NCI-H82 (cell line): ENCODE measurements around the gene PCNX3.

Experiments used
- DNase-seq: peaks from one replicate; lab custom pipeline; 2025; lab: John Stamatoyannopoulos, UW

PCNX3 gene

DNA sequence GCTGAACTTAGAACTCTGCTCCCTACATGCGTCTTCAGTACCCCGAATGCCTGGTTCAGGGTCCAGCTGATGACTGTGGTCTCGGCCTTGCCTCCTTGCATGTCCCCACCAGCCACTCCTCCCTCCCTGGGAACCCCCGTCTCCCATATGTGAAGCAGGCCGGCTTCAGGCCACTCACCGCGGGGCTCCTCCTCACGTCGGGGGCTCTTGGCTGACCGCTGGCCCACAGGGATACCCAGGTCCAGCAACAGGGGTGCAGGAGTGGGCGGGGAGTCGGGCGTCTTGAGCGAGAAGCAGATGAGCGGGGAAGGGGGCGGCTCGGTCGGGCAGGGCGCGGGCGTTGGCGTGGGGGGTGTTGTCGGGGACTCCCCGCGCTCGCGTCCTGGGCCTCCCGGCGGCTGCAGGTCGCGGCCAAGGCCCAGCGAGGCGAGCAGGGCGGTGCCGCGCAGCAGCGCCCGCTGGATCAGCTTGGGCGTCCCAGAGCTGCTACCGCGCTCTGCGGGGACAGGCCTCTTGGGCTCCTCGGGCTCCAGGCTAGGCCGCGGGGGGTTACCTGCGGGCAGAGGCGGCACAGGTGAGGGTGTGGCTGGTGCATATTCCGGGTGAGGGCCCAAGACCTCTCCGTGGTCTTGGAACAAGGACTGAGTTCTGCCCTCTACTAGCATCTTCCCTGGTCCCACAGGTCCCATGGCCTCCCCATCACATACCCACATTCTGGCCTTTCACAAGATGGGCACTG, 16.2 kb upstream of the PCNX3 start:
- DNase-seq, result no peak

DNA sequence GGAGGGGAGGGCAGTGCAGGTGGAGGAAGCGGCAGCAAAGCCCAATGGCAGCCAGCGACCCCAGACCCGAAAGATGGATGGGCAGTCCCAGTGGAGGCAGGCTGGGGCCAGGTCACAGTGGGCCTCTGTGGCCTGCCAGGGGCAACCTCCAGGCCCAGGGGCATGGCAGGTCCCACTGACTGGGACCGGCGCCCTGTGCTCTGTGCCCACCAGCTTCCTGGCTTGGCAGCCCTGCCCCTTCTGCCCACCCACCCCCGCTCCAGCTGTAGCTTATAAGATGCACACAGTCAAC, 15.7 kb upstream of the PCNX3 start:
- no peak for DNase-seq

GRCh38 chr11:65604258-65604657, 11.3 kb upstream of the PCNX3 start:
- DNase-seq, result no peak

GRCh38 chr11:65606876-65607613, 8.5 kb upstream of the PCNX3 start:
- DNase-seq, result peak; percentile 24

GRCh38 chr11:65607614-65608426, 7.8 kb upstream of the PCNX3 start:
- DNase-seq, result no peak

DNA sequence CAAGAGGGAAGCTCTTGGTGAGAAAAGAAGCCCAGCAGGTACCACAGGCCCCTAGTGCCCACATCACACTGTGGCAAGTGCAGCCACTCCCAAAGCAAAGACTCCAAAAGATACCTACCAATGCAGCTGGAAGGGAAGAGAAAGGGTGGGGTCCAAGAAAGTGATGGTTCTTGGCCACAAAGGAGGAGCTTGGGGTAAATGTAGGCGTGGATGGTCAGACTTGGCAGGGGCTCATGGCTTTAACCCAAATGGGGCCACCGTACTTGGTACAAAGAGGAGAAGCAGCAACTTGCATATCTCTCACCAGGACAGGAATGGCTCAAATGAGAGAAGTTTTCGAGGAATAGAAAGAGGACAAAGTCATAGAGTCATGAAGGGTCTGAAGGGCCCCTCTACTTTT, 6.3 kb upstream of the PCNX3 start:
- no peak for DNase-seq

DNA sequence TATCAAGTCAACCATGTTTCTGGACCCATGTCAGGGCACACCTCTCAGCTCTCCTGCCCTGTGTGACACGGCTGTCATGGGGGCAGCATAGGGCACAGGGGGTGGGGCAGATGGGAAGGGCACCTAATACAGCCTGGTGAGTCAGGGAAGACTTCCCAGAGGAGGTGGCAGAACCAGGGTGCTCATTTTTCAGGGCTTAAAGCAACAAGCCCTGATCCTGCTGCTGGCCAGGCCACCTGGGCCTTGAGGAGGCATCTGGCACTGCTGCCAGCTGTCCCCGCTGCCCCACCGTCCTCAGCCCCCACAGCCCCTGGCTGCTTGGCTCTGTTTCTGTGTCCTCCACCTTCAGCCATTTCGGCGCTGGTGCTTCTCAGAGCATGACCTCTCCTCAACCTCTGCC, 5.9 kb upstream of the PCNX3 start:
- DNase-seq, result no peak

GRCh38 chr11:65610404-65610803, 5.2 kb upstream of the PCNX3 start:
- no peak for DNase-seq

GRCh38 chr11:65611028-65611757, 4.4 kb upstream of the PCNX3 start:
- DNase-seq, result no peak

DNA sequence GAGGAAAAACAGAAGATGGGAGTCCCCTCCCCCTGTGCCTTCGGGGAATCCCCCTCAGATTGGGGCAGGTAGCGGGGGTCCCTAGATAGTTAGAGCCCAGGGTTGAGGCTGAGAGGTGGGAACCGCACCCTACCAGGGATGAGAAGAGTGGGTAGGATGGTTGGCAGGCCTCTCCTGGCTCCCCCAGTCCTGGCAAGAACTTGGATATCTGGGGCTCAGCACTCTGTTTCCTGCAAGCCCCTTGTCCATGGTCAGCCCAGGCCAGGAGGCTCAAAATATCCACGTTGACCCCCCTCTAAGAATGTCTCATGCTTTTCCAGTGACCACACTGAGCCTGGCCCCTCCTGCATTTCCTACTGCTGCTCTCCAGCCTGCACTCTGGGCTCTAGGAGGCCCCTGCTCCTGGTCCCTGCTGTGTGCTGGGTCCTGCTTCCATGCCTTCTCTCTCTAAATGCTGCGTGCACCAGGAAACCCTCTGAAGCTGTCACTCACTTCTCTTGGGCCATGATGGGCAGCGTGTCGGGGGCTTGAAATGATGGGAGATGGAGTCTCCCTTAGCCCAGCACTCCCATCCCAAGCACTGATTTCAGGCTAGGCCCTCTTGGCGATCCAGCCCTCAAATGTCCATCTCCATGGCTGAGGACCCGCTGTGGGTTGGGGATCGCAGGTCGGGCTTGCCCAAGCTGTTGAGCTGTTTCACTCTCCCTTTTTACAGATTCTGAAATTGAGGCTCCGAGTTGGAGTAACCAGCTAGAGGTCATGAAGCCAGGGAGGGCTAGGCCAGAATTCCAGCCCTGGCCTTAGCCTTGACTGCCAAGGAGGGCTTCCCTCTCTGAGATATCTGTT, 3.6 kb upstream of the PCNX3 start:
- DNase-seq, result no peak

DNA sequence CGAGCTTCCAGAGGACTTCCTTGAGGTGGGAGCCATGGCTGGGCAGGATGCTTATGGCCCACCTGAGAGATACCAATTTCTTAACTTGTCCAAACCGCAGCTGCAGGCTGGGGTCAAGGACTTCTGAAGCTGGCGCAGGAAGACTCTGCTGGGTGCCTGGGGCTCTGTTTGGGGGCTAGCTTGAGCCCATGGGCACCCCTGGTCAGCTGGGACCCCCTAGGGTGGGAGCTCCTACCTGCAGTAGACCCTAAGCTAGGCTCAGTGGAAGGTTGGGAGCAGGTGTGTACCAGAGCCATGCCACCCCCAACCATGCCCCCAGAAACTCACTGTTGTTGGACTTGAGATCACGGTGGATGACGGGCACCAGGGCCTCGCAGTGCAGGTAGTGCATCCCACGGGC, 2.9 kb upstream of the PCNX3 start:
- no peak for DNase-seq

GRCh38 chr11:65613091-65613928, 2.3 kb upstream of the PCNX3 start:
- no peak for DNase-seq

GRCh38 chr11:65615950-65616574, 486 bp downstream of the PCNX3 start:
- DNase-seq, result peak; percentile 51

DNA sequence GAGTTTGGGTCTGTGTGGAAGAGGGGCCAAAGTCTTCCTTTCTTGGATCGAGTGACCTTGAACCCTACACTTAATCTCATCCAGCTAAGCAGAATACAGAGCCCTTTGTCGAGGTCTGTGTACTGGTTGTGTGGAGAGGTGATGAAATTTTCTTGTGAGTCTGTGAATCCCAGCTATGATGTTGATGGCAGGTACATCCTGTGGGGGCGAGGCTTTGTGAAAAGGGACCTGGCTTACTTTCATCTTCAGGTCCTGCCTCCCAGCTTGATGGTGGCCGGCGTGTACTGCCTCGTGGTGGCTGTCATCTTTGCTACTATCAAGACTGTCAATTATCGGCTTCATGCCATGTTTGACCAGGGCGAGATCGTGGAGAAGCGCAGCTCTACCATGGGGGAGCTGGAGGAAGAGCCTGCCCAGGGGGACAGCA, 1.0 kb downstream of the PCNX3 start:
- no peak for DNase-seq

DNA sequence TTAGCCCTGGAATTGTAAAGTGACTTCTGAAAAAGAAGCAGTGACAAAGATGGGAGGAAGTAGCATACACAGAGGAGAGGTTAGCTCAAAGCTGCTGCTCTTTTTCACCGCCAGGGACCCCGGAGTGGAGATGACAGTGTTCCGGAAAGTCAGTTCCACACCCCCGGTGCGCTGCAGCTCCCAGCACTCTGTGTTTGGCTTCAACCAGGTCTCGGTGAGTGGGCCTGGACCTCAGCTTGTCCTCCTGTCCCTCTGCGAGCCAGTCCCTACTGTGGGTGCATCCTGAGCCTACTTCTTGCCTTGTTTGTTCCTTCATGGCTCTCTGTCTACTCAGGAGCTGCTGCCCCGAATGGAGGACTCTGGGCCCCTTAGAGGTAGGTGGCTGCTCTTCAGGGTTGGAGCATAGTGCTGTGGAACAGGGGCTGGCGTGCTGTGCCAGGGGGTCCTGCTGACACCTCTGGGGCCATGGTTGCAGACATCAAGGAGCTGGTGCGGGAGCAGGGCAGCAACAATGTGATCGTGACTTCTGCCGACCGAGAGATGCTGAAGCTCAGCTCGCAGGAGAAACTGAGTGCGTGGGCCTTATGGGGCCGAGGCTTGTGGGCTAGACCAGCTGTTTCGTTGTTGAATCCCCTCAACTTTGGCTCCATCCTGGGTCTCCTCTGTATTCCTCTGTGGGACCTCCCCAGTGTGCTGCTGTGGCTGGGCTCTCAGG, 1.7 kb downstream of the PCNX3 start:
- no peak for DNase-seq

GRCh38 chr11:65617990-65618751, 2.6 kb downstream of the PCNX3 start:
- no peak for DNase-seq

DNA sequence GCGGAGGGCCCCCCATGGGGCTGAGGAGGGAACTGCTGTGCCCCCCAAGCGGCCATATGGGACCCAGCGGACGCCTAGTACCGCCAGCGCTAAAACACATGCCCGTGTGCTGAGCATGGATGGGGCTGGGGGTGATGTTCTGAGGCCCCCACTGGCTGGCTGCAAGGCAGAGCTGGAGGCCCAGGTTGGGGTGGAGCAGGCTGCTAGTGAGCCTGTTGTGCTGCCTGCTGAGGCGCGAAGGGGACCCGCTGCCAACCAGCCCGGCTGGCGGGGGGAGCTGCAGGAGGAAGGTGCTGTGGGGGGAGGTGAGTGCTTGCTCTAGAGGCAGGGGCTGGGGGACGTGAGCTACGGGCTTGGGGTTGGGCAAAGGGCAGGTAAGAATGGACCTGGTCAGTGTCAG, 3.2 kb downstream of the PCNX3 start:
- DNase-seq, result no peak

DNA sequence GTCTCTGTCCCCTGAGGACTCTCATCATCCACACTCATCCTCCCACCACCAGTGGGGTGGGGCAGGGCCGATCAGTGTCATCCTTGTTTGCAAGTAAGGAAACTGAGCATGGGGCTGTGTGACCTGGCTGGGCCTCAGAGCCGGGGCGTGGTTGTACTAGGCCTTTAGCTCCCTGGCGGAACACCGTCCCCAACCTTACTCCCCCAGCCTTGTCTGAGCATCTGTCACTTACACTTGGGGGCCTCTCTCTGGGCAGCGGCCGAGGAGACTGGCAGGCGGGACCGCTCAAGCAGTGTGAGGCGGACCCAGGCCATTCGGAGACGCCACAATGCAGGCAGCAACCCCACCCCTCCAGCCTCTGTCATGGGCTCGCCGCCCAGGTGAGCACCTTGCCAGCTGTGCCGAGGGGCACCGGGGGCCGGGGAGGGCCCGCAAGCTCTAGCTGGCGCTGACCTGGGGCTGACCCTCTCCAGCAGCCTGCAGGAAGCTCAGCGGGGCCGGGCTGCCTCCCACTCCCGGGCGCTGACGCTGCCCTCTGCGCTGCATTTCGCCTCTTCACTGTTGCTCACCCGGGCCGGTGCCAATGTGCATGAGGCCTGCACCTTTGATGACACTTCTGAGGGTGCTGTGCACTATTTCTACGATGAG, 3.8 kb downstream of the PCNX3 start:
- DNase-seq, result no peak
